ENCODE results near the gene TCF4.

Gene TCF4

GRCh38 chr18:55546851-55547704 is 40.9 kb downstream of the TCF4 start:
- Histone ChIP-seq H3K9me3 (ENCODE audit: low read depth, low read length) (no peaks in the 10 kb centered on the region), H3K27ac (no peak overlapping the region), H3K4me3 (no peak overlapping the region), H3K36me3 (ENCODE audit: insufficient read depth, low read length) (no peaks in the 10 kb centered on the region), H3K9ac (ENCODE audit: insufficient read length) (no peak overlapping the region)
- no peak for TF ChIP-seq EZH2 (IDR thresholded peaks at IDR 0.05)
- no peak for DNase-seq (ENCODE audit: low read depth, low spot score)

GRCh38 chr18:55544014-55544413 is 44.0 kb downstream of the TCF4 start:
- Histone ChIP-seq H3K9me3 (ENCODE audit: low read depth, low read length) (no peaks in the 10 kb centered on the region), H3K9ac (ENCODE audit: insufficient read length) (no peak overlapping the region), H3K36me3 (ENCODE audit: insufficient read depth, low read length) (no peaks in the 10 kb centered on the region), H3K4me3 (no peak overlapping the region), H3K27ac (no peak overlapping the region)
- DNase-seq (ENCODE audit: low read depth, low spot score), result no peak
- no peak for TF ChIP-seq FOXP2 (optimal IDR thresholded peaks at IDR 0.05; ENCODE audit: control extremely low read depth, extremely low read length, insufficient read depth)
- TF ChIP-seq EZH2 (IDR thresholded peaks at IDR 0.05), result no peak
- TF ChIP-seq POLR2AphosphoS5 (IDR thresholded peaks at IDR 0.05; ENCODE audit: borderline replicate concordance, low read depth, low read length), result no peak

GRCh38 chr18:55543130-55543704 is 44.8 kb downstream of the TCF4 start:
- Histone ChIP-seq H3K9me3 (ENCODE audit: low read depth, low read length) (no peaks in the 10 kb centered on the region), H3K36me3 (ENCODE audit: insufficient read depth, low read length) (no peaks in the 10 kb centered on the region), H3K27ac (no peak overlapping the region), H3K4me3 (no peak overlapping the region), H3K9ac (ENCODE audit: insufficient read length) (no peak overlapping the region)
- TF ChIP-seq EZH2 (IDR thresholded peaks at IDR 0.05) (no peak), FOXP2 (optimal IDR thresholded peaks at IDR 0.05; ENCODE audit: control extremely low read depth, extremely low read length, insufficient read depth) (no peak), POLR2AphosphoS5 (IDR thresholded peaks at IDR 0.05; ENCODE audit: borderline replicate concordance, low read depth, low read length) (no peak)
- DNase-seq (ENCODE audit: low read depth, low spot score), result no peak

- H3K36me3 ChIP-seq (ENCODE audit: insufficient read depth, low read length), result no peaks in the 10 kb centered on the region
- DNase-seq (ENCODE audit: low read depth, low spot score), result no peak
- H3K27ac ChIP-seq, result no peak overlapping the region; the same call in 1 of the 2 replicates
- H3K4me3 ChIP-seq, result no peak overlapping the region
- TF ChIP-seq FOXP2 (optimal IDR thresholded peaks at IDR 0.05; ENCODE audit: control extremely low read depth, extremely low read length, insufficient read depth), result no peak
- TF ChIP-seq EZH2 (IDR thresholded peaks at IDR 0.05), result no peak
- TF ChIP-seq POLR2AphosphoS5 (IDR thresholded peaks at IDR 0.05; ENCODE audit: borderline replicate concordance, low read depth, low read length), result no peak
- no peak overlapping the region for H3K9ac ChIP-seq (ENCODE audit: insufficient read length)
- H3K9me3 ChIP-seq (ENCODE audit: low read depth, low read length), result no peaks in the 10 kb centered on the region
These were observed 46.4 kb downstream of the TCF4 start for GRCh38 chr18:55541571-55541970.

- no peak for DNase-seq (ENCODE audit: low read depth, low spot score)
- no peak overlapping the region for H3K9ac ChIP-seq (ENCODE audit: insufficient read length)
- no peak for TF ChIP-seq FOXP2 (optimal IDR thresholded peaks at IDR 0.05; ENCODE audit: control extremely low read depth, extremely low read length, insufficient read depth)
- no peak for TF ChIP-seq EZH2 (IDR thresholded peaks at IDR 0.05)
- TF ChIP-seq POLR2AphosphoS5 (IDR thresholded peaks at IDR 0.05; ENCODE audit: borderline replicate concordance, low read depth, low read length), result no peak
These were observed 48.8 kb downstream of the TCF4 start for GRCh38 chr18:55539240-55539639.

GRCh38 chr18:55534996-55535395 is 53.0 kb downstream of the TCF4 start:
- no peak overlapping the region for H3K27ac ChIP-seq
- no peak overlapping the region for H3K9ac ChIP-seq (ENCODE audit: insufficient read length)
- TF ChIP-seq FOXP2 (optimal IDR thresholded peaks at IDR 0.05; ENCODE audit: control extremely low read depth, extremely low read length, insufficient read depth) (no peak), EZH2 (IDR thresholded peaks at IDR 0.05) (no peak), POLR2AphosphoS5 (IDR thresholded peaks at IDR 0.05; ENCODE audit: borderline replicate concordance, low read depth, low read length) (no peak)
- H3K9me3 ChIP-seq (ENCODE audit: low read depth, low read length), result no peaks in the 10 kb centered on the region
- H3K4me3 ChIP-seq, result no peak overlapping the region
- no peaks in the 10 kb centered on the region for H3K36me3 ChIP-seq (ENCODE audit: insufficient read depth, low read length)
- no peak for DNase-seq (ENCODE audit: low read depth, low spot score)

More at GRCh38 chr18:55539240-55539639, 48.8 kb downstream of the TCF4 start:
- Histone ChIP-seq H3K27ac (no peak overlapping the region), H3K4me3 (no peak overlapping the region), H3K9me3 (ENCODE audit: low read depth, low read length) (no peaks in the 10 kb centered on the region), H3K36me3 (ENCODE audit: insufficient read depth, low read length) (no peaks in the 10 kb centered on the region)

- no peak for DNase-seq (ENCODE audit: low read depth, low spot score)
- no peak for TF ChIP-seq EZH2 (IDR thresholded peaks at IDR 0.05)
- no peak for TF ChIP-seq POLR2AphosphoS5 (IDR thresholded peaks at IDR 0.05; ENCODE audit: borderline replicate concordance, low read depth, low read length)
- TF ChIP-seq FOXP2 (optimal IDR thresholded peaks at IDR 0.05; ENCODE audit: control extremely low read depth, extremely low read length, insufficient read depth), result no peak
- Histone ChIP-seq H3K9ac (ENCODE audit: insufficient read length) (no peak overlapping the region), H3K36me3 (ENCODE audit: insufficient read depth, low read length) (no peaks in the 10 kb centered on the region), H3K9me3 (ENCODE audit: low read depth, low read length) (no peaks in the 10 kb centered on the region), H3K27ac (no peak overlapping the region), H3K4me3 (no peak overlapping the region)
These were observed 53.4 kb downstream of the TCF4 start for GRCh38 chr18:55534547-55534946.

- Histone ChIP-seq H3K27ac (no peak overlapping the region), H3K4me3 (no peak overlapping the region), H3K9me3 (ENCODE audit: low read depth, low read length) (no peaks in the 10 kb centered on the region), H3K36me3 (ENCODE audit: insufficient read depth, low read length) (no peaks in the 10 kb centered on the region), H3K9ac (ENCODE audit: insufficient read length) (no peak overlapping the region)
- no peak for DNase-seq (ENCODE audit: low read depth, low spot score)
- TF ChIP-seq POLR2AphosphoS5 (IDR thresholded peaks at IDR 0.05; ENCODE audit: borderline replicate concordance, low read depth, low read length) (no peak), EZH2 (IDR thresholded peaks at IDR 0.05) (no peak), FOXP2 (optimal IDR thresholded peaks at IDR 0.05; ENCODE audit: control extremely low read depth, extremely low read length, insufficient read depth) (no peak)
These were observed 57.8 kb downstream of the TCF4 start for GRCh38 chr18:55530166-55530565.
